Upper lobe of left lung (tissue), 4 donors: ENCODE measurements around the gene GAB2.

Experiments used
- POLR2AphosphoS5 ChIP-seq, 2 donors: sonication (generic); formaldehyde crosslinking; IDR thresholded peaks; one replicate each; pipeline ENCODE4 v1.5.1; 2017; ENCODE audit warnings: antibody characterized with exemption in 2 of 2
- TF ChIP-seq, protein P1 (sequence below), 6 experiments: fragments of 450-650 bp in 4 of 6; fragments of 200-600 bp in 2 of 6; sonication (generic) in 2 of 6; IDR thresholded peaks; one replicate each; pipeline ENCODE4 v1.5.1; 2016 to 2019; ENCODE audit warnings: antibody characterized with exemption in 6 of 6

DNA sequence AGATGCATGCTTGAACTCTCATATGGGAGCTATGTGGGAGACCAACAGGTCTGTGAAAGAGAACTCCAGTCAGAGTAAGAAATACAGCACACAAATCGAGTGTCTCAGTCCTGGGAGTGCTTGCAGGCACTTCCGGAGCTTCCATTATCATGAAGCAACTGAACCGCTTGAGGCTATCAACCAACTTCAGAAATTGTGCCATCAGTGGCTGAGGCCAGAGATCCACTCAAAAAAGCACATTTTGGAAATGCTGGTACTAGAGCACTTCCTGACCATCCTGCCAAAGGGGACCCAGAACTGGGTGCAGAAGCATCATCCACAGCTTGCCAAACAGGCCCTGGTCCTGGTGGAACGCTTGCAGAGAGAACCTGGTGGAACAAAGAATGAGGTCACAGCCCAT, 33.4 kb downstream of the GAB2 start:
- TF ChIP-seq, protein P1, sequence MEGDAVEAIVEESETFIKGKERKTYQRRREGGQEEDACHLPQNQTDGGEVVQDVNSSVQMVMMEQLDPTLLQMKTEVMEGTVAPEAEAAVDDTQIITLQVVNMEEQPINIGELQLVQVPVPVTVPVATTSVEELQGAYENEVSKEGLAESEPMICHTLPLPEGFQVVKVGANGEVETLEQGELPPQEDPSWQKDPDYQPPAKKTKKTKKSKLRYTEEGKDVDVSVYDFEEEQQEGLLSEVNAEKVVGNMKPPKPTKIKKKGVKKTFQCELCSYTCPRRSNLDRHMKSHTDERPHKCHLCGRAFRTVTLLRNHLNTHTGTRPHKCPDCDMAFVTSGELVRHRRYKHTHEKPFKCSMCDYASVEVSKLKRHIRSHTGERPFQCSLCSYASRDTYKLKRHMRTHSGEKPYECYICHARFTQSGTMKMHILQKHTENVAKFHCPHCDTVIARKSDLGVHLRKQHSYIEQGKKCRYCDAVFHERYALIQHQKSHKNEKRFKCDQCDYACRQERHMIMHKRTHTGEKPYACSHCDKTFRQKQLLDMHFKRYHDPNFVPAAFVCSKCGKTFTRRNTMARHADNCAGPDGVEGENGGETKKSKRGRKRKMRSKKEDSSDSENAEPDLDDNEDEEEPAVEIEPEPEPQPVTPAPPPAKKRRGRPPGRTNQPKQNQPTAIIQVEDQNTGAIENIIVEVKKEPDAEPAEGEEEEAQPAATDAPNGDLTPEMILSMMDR (IDR thresholded peaks at IDR 0.05), result no peak
- no peak for TF ChIP-seq POLR2AphosphoS5 (IDR thresholded peaks at IDR 0.05)
